Neural progenitor cell (in vitro differentiated cells): ENCODE results near the gene UAP1.

Source experiments
- CTCF ChIP-seq: fragments of 200-600 bp; sonication (generic); IDR thresholded peaks from 2 replicates; pipeline ENCODE4 v1.5.1; 2017; ENCODE audit warnings: antibody characterized with exemption, mild to moderate bottlenecking
- EZH2 ChIP-seq: fragments of 200-600 bp; sonication (generic); IDR thresholded peaks from 2 replicates; pipeline ENCODE4 v1.6.1; 2017; ENCODE audit warnings: antibody characterized with exemption, mild to moderate bottlenecking, moderate library complexity
- EZH2phosphoT487 ChIP-seq: fragments of 200-600 bp; sonication (generic); IDR thresholded peaks from 2 replicates; pipeline ENCODE4 v1.6.1; 2017; ENCODE audit warnings: antibody characterized with exemption

- TF ChIP-seq CTCF (no peak), EZH2 (no peak), EZH2phosphoT487 (no peak)
Measured at GRCh38 chr1:162530307-162530987, 31.1 kb upstream of the UAP1 start.
